DMS153 treated with DMSO at 0.1 percent for 48 hours (cell line): ENCODE measurements around the gene MLIP.

ENCODE experiments used
- DNase-seq: peaks from one replicate; lab custom pipeline; 2025; ENCODE audit not compliant: unreplicated experiment; lab: John Stamatoyannopoulos, UW

The MLIP gene

GRCh38 chr6:54094786-54095185, 16.5 kb upstream of the MLIP start:
- no peak for DNase-seq

GRCh38 chr6:54095723-54096122, 15.5 kb upstream of the MLIP start:
- DNase-seq: no peak

- DNase-seq: no peak
These were observed 14.4 kb upstream of the MLIP start for GRCh38 chr6:54096811-54097210.

- DNase-seq: no peak
These were observed 13.5 kb upstream of the MLIP start for GRCh38 chr6:54097753-54098152.

- no peak for DNase-seq
These were observed 12.7 kb upstream of the MLIP start for GRCh38 chr6:54098450-54099044.

- no peak for DNase-seq
These were observed 12.0 kb upstream of the MLIP start for GRCh38 chr6:54099225-54099624.

- no peak for DNase-seq
These were observed 10.7 kb upstream of the MLIP start for GRCh38 chr6:54100411-54101006.

- DNase-seq: no peak
These were observed 9.0 kb upstream of the MLIP start for GRCh38 chr6:54102238-54102637.

- no peak for DNase-seq
These were observed 7.7 kb upstream of the MLIP start for GRCh38 chr6:54103497-54103896.

- no peak for DNase-seq
These were observed 4.5 kb upstream of the MLIP start for GRCh38 chr6:54106727-54107126.

GRCh38 chr6:54107470-54108090, 3.7 kb upstream of the MLIP start:
- DNase-seq: no peak

GRCh38 chr6:54108271-54108670, 3.0 kb upstream of the MLIP start:
- no peak for DNase-seq

GRCh38 chr6:54109586-54109985, 1.7 kb upstream of the MLIP start:
- DNase-seq: no peak

- no peak for DNase-seq
These were observed 958 bp downstream of the MLIP start for GRCh38 chr6:54112151-54112650.

GRCh38 chr6:54114991-54115390, 3.7 kb downstream of the MLIP start:
- no peak for DNase-seq

- no peak for DNase-seq
These were observed 4.7 kb downstream of the MLIP start for GRCh38 chr6:54115966-54116365.

GRCh38 chr6:54118117-54118516, 6.9 kb downstream of the MLIP start:
- no peak for DNase-seq

GRCh38 chr6:54125493-54125892, 14.2 kb downstream of the MLIP start:
- no peak for DNase-seq

GRCh38 chr6:54130179-54130578, 18.9 kb downstream of the MLIP start:
- DNase-seq: no peak

- no peak for DNase-seq
These were observed 21.3 kb downstream of the MLIP start for GRCh38 chr6:54132587-54132986.

GRCh38 chr6:54133186-54133585, 21.9 kb downstream of the MLIP start:
- DNase-seq: no peak

- DNase-seq: no peak
These were observed 23.7 kb downstream of the MLIP start for GRCh38 chr6:54134935-54135334.
